Tibial artery (tissue), 4 donors: Measurements from ENCODE around the gene MCUR1.

Experiments
- DNase-seq, 2 donors: peaks; one replicate each; pipeline ENCODE4 v3.0.0-alpha.2; 2019
- H3K27ac ChIP-seq, 2 donors: fragments of 200-600 bp; sonication (generic) in 1 of 2; 1 replicate in 1 of 2; 2 replicates in 1 of 2; pipeline ENCODE4 v1.5.1; 2018 to 2019; ENCODE audit warnings: mild to moderate bottlenecking in 1 of 2
- H3K27me3 ChIP-seq, 2 donors: fragments of 200-600 bp; sonication (generic) in 1 of 2; one replicate each; pipeline versions ENCODE4 v1.5.1 to v1.6.0; 2016 to 2019
- H3K36me3 ChIP-seq, 3 donors: fragments of 200-600 bp; sonication (generic) in 2 of 3; one replicate each; pipeline ENCODE4 v1.5.1; 2016 to 2019; ENCODE audit warnings: mild to moderate bottlenecking in 2 of 3
- H3K4me1 ChIP-seq, 4 donors: fragments of 200-600 bp; sonication (generic) in 2 of 4; 1 replicate in 3 of 4; 2 replicates in 1 of 4; pipeline ENCODE4 v1.5.1; 2016 to 2019
- H3K4me3 ChIP-seq, 2 donors: fragments of 200-600 bp; sonication (generic) in 1 of 2; 1 replicate in 1 of 2; 2 replicates in 1 of 2; pipeline ENCODE4 v1.5.1; 2018 to 2019; ENCODE audit warnings: mild to moderate bottlenecking in 2 of 2
- H3K9me3 ChIP-seq, 3 donors: fragments of 200-600 bp; sonication (generic) in 1 of 3; one replicate each; pipeline ENCODE4 v1.5.1; 2016 to 2019
- CTCF ChIP-seq, 2 experiments: fragments of 200-600 bp in 1 of 2; fragments of 450-650 bp in 1 of 2; IDR thresholded peaks; one replicate each; pipeline ENCODE4 v1.5.1; 2017 to 2019; ENCODE audit warnings: antibody characterized with exemption in 2 of 2, mild to moderate bottlenecking in 1 of 2, moderate library complexity in 1 of 2
- intact Hi-C: fragments of 100-400 bp; cut with DNase I; formaldehyde crosslinking; loops from one replicate; pipeline ENCODE4 v1.15.0; 2023; ENCODE audit warnings: low total_unique reads

MCUR1 gene

GRCh38 chr6:13760307-13761304, 53.8 kb downstream of the MCUR1 start:
- intact Hi-C loops: loop anchor here (10.0 kb wide), 1 partner anchor 46 kb away; the partner anchor contains the start of gene RANBP9
- peak in 1 of 2 donors; percentile 46 for DNase-seq
- H3K27ac ChIP-seq: peak overlapping the region; percentile 9 to 60

GRCh38 chr6:13759025-13759424, 55.3 kb downstream of the MCUR1 start:
- Histone ChIP-seq H3K27ac (no peak overlapping the region), H3K4me1 (peaks cover 0 to 54% (median 25%) of the 10 kb centered on the region in 4 donors), H3K36me3 (no peaks in the 10 kb centered on the region), H3K9me3 (no peaks in the 10 kb centered on the region), H3K27me3 (no peaks in the 10 kb centered on the region), H3K4me3 (no peak overlapping the region)
- intact Hi-C loops: no loop called here
- TF ChIP-seq CTCF (IDR thresholded peaks at IDR 0.05): no peak
- no peak for DNase-seq

More at GRCh38 chr6:13760307-13761304, 53.8 kb downstream of the MCUR1 start:
- no peak for TF ChIP-seq CTCF (IDR thresholded peaks at IDR 0.05)
- no peaks in the 10 kb centered on the region for H3K36me3 ChIP-seq
- peaks cover 0 to 42% (median 22%) of the 10 kb centered on the region in 4 donors for H3K4me1 ChIP-seq
- no peaks in the 10 kb centered on the region for H3K27me3 ChIP-seq
- no peak overlapping the region for H3K4me3 ChIP-seq
- no peaks in the 10 kb centered on the region for H3K9me3 ChIP-seq

- Histone ChIP-seq H3K27me3 (no peaks in the 10 kb centered on the region), H3K9me3 (no peaks in the 10 kb centered on the region), H3K27ac (no peak overlapping the region), H3K4me3 (no peak overlapping the region), H3K36me3 (no peaks in the 10 kb centered on the region), H3K4me1 (peaks cover 0 to 19% (median 3%) of the 10 kb centered on the region in 4 donors)
- intact Hi-C loops: no loop called here
- TF ChIP-seq CTCF (IDR thresholded peaks at IDR 0.05): no peak
- DNase-seq: no peak
Observed at GRCh38 chr6:13754644-13755043, 59.7 kb downstream of the MCUR1 start.

GRCh38 chr6:13743736-13744127, 70.6 kb downstream of the MCUR1 start:
- Histone ChIP-seq H3K36me3 (no peaks in the 10 kb centered on the region), H3K4me1 (no peaks in the 10 kb centered on the region), H3K9me3 (no peaks in the 10 kb centered on the region), H3K4me3 (no peak overlapping the region), H3K27me3 (no peaks in the 10 kb centered on the region), H3K27ac (no peak overlapping the region)
- no peak for DNase-seq
- intact Hi-C loops: no loop called here
- no peak for TF ChIP-seq CTCF (IDR thresholded peaks at IDR 0.05)

GRCh38 chr6:13742961-13743735, 71.2 kb downstream of the MCUR1 start:
- Histone ChIP-seq H3K9me3 (no peaks in the 10 kb centered on the region), H3K27me3 (no peaks in the 10 kb centered on the region), H3K4me3 (no peak overlapping the region), H3K4me1 (no peaks in the 10 kb centered on the region), H3K36me3 (no peaks in the 10 kb centered on the region), H3K27ac (no peak overlapping the region)
- intact Hi-C loops: no loop called here
- TF ChIP-seq CTCF (IDR thresholded peaks at IDR 0.05): no peak
- DNase-seq: no peak
